Subcutaneous adipose tissue (tissue), 4 donors: ENCODE measurements around the gene LRRC1. TPM values are rescaled to one million over a fixed set of nuclear protein-coding genes. Genes with fewer than 3 reads are reported as not detected.

Source experiments
- CTCF ChIP-seq: fragments of 450-650 bp; IDR thresholded peaks from one replicate; pipeline ENCODE4 v1.5.1; 2016; ENCODE audit warnings: low read depth, mild to moderate bottlenecking, control low read depth, antibody characterized with exemption, moderate library complexity
- total RNA-seq, 4 donors: library from RNA; depleted of rRNA; stranded (reverse); fragments of >200 nt; gene quantifications; one replicate each; pipeline ENCODE4 v1.1.0, GENCODE V29; 2016

LRRC1 gene
- total RNA-seq, 4 donors from 2014 or later = 10.5 to 28.3 (median 18.0) TPM

- no peak for TF ChIP-seq CTCF
Observed at GRCh38 chr6:53793318-53794136, 1.3 kb upstream of the LRRC1 start.

- TF ChIP-seq CTCF = no peak
Observed at GRCh38 chr6:53794137-53794719, 577 bp upstream of the LRRC1 start.

- no peak for TF ChIP-seq CTCF
Observed at GRCh38 chr6:53795340-53795701, 516 bp downstream of the LRRC1 start.

DNA sequence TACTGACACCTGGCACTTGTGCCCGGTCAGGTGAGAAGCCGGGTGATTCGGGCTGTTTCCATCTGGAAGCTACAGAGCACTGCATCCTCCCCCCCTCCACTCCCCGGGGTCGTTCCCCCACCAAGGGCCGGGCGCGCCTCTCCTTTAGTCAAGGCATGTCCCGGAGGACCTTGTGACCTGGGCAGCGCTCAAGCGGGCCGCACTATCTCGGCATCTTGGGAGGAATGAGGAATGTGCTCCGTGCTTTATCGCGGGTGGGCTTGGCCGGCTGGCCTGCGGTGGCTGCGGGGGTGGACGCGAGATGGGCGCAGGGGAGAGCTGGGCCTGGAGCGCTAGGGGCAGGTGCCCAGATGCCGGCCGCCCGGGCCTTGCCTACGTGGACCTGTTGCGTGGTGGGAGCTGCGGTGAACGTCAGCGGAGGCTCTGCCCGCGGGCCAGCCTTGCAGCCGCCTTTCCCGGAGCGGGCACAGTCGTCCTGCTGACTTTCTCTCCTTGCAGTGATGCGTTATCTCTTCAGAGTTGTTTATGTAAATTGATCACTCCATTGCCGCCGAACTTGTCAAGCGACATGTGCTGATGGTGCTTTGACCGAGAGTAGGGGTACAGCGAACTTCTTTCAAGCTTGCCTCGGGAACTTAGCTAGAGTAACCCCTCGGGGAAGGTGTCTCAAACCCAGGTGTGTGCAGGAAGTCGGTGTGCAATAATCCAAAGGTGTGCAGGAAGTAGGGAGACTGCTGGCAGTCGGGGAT, 1.1 kb downstream of the LRRC1 start:
- no peak for TF ChIP-seq CTCF

GRCh38 chr6:53796451-53796780, 1.6 kb downstream of the LRRC1 start:
- TF ChIP-seq CTCF = no peak

DNA sequence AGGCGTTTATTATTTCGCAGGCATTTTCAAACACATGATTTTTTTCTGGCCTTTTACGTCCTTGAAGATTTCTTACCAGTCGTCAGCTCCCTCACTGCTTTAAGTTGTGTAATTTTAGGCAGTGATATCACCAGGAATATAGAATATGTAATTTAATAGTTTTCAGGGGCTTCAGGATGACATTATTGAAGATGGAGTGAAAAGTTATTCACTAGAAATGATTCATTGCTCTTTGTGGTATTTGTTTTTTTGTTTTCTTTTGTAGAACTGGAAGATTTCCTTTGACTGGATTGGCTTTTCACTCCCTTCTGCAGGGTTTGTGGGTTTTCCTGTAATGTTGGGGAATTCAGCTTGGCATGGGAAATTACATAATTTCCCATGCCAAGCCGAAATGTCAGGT, 2.0 kb downstream of the LRRC1 start:
- no peak for TF ChIP-seq CTCF

GRCh38 chr6:53797304-53797703, 2.5 kb downstream of the LRRC1 start:
- TF ChIP-seq CTCF = no peak
